ENCODE results near the gene IZUMO4.

The IZUMO4 gene

DNA sequence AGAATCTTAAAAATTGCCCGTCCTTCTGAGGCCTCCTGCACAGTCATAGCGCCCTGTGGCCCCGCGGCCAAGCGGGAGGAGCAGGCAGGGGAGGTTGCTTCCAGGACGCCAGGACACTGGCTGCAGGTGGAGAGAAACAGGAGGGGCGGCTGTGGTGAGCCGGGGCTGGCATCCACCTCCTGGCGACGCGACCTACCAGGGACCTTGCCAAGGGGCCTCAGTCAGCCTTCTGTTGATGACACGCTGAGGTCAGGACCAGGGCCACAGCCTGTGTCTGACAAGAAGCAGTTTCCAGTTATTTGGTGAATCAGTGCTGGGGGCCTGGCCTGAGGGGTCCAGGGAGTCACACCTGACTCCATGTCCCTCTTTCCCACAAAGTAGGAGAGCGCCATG is 32.3 kb upstream of the IZUMO4 start:
- ATAC-seq (replicated peaks) (no peak), DNase-seq (no peak)
- no peaks in the 10 kb centered on the region for H3K9me3 Mint-ChIP-seq
- peaks cover 13 to 22% of the 10 kb centered on the region in 2 donors for H3K4me1 Mint-ChIP-seq (ENCODE audit: low read depth in 2 of 2)
- peaks cover 35% of the 10 kb centered on the region for H3K36me3 Mint-ChIP-seq (ENCODE audit: insufficient read depth)
- H3K4me3 Mint-ChIP-seq, result no peak overlapping the region
- no peaks in the 10 kb centered on the region for H3K27me3 Mint-ChIP-seq
- peak overlapping the region in 1 of 2 donors; percentile 67 for H3K27ac Mint-ChIP-seq

DNA sequence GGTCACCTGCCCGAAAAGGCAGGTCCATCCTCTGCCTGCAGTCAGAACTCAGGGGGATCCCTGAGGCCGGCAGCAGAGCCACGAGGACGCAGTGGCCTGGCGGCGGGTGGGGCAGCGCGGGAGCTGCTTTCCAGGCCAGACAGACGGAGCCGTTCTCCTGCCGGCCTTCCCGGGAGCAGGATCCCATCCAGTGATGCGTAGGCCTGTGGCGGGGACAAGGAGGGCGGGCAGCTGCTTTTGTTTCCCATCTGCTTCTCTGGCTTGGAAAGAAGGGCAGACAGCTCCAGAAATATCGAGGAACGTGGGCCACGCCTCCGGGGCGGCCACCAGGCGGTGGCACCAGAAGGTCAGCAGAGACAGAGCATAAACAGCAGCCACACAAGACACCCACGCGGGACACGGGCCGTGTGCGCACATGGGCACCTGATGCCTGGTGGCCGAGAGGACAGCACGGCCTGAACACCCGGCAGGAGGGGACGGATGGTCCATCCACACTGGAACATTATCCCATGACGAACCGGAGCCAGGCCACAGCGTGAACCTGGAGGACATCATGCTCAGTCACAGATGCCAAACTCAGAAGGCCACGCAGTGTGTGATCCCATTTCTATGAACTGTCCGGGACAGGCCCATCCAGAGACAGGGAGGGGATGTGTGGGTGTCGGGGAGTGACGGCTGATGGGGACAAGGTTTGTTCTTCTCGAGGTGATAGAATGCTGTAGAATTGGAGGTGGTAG is 31.8 kb upstream of the IZUMO4 start:
- Mint-ChIP-seq H3K36me3 (ENCODE audit: insufficient read depth) (peaks cover 40% of the 10 kb centered on the region), H3K4me1 (ENCODE audit: low read depth in 2 of 2) (peaks cover 17 to 28% of the 10 kb centered on the region in 2 donors), H3K4me3 (no peak overlapping the region), H3K27me3 (no peaks in the 10 kb centered on the region), H3K9me3 (no peaks in the 10 kb centered on the region), H3K27ac (peak overlapping the region; percentile 46 to 67)
- ATAC-seq (replicated peaks), result no peak
- DNase-seq, result no peak

DNA sequence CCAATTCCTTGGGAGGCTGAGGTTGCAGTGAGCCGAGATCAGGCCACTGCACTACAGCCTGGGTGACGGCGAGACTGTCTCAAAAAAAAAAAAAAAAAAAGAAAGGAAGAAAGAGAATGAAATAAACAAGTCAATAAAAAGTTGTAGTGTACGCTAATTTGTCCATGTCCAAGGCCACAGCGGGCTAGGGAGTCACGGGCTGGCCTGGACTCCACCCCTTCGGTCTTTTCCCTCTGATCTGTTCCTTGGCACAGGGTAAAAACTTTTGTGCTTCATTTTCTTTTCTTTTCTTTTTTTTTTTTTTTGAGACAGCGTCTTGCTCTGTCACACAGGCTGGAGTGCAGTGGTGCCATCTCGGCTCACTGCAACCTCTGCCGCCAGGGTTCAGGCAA is 26.3 kb upstream of the IZUMO4 start:
- H3K36me3 Mint-ChIP-seq (ENCODE audit: insufficient read depth), result peaks cover 82% of the 10 kb centered on the region
- no peak for ATAC-seq (replicated peaks)
- H3K27ac Mint-ChIP-seq, result peak overlapping the region; percentile 74 to 90
- DNase-seq, result no peak
- no peaks in the 10 kb centered on the region for H3K9me3 Mint-ChIP-seq
- peaks cover 12 to 27% of the 10 kb centered on the region in 2 donors for H3K4me1 Mint-ChIP-seq (ENCODE audit: low read depth in 2 of 2)
- no peaks in the 10 kb centered on the region for H3K27me3 Mint-ChIP-seq
- H3K4me3 Mint-ChIP-seq, result peak overlapping the region in 1 of 2 donors; percentile 36

DNA sequence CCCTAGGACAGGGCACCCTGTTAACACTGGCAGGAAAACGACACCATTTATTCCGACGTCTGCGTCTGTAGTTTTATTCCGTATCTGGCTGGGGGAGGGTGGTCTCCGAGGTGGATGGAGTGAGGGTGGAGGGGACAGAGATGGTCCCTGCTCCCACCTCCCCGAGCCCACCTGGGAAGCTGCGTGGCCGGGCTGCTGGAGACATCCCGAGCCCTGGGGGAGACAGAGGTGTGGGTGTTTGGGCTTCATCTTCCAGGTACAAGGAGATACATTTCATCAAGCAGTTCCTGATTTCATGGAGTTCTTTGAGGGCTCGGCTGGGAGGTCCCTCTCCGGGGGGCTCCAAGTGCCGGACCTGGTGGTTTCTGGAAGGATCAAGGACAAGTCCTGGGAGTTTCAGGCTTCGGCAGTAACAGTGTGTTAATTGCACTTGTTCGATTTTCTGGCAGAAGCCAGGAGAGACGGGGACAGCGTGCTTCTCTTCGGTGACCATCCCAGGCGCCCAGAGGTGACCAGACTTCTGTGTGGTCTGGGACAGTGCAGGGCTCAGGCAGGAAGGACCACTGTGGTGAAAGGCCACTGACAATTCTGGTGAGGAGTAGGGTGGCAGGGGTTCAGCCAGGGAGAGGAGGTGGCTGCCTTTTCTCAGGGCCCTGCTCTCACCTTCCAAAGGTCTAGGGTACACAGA is 25.6 kb upstream of the IZUMO4 start:
- no peak for DNase-seq
- peaks cover 12 to 27% of the 10 kb centered on the region in 2 donors for H3K4me1 Mint-ChIP-seq (ENCODE audit: low read depth in 2 of 2)
- H3K9me3 Mint-ChIP-seq, result no peaks in the 10 kb centered on the region
- peaks cover 89% of the 10 kb centered on the region for H3K36me3 Mint-ChIP-seq (ENCODE audit: insufficient read depth)
- peak overlapping the region; percentile 74 to 90 for H3K27ac Mint-ChIP-seq
- H3K4me3 Mint-ChIP-seq, result peak overlapping the region; percentile 3 to 36
- ATAC-seq (replicated peaks), result no peak
- no peaks in the 10 kb centered on the region for H3K27me3 Mint-ChIP-seq

DNA sequence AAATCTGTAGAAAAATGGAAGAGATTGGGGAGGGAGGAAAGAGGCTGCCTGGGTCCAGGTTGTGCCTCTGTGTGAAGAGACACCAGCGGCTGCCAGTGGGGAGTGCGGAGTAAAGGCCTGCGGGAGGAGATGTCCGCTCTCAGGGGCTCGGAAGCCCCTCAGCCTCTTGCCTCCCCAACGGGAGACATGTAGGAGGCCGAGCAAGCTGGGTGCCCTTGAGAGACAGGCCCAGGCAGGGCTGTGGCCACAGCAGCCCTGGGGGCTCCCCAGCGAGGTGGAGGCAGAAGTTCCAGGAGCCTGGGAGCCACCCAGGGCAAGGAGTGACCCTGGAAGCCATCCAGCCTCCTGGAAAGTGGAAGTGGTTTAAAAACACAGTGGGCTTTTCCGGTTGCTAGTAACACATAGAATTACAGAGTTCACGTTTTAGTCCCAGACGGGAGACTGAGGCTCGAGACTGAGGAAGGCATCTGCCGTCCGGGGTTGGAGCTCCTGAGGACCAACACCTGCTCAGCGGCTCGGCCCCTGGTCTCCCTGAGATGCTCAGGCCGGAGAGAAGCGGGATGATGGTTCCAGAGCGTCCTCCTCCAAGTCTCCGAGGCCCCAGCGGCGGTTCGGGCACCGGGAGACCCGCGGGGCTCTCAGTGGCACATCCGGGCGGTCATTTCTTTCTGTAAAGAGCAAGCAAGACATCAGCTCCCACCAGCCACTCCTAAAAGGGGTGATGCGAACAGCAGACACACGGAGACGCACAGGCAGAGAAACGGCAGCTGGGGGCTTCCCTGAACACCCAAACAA is 23.8 kb upstream of the IZUMO4 start:
- DNase-seq, result no peak
- ATAC-seq (replicated peaks), result no peak
- peaks cover 12 to 27% of the 10 kb centered on the region in 2 donors for H3K4me1 Mint-ChIP-seq (ENCODE audit: low read depth in 2 of 2)
- H3K27ac Mint-ChIP-seq, result peak overlapping the region; percentile 90 to 92
- no peaks in the 10 kb centered on the region for H3K9me3 Mint-ChIP-seq
- peak overlapping the region; percentile 1 to 43 for H3K4me3 Mint-ChIP-seq
- H3K27me3 Mint-ChIP-seq, result no peaks in the 10 kb centered on the region
- H3K36me3 Mint-ChIP-seq (ENCODE audit: insufficient read depth), result peaks cover 100% of the 10 kb centered on the region

DNA sequence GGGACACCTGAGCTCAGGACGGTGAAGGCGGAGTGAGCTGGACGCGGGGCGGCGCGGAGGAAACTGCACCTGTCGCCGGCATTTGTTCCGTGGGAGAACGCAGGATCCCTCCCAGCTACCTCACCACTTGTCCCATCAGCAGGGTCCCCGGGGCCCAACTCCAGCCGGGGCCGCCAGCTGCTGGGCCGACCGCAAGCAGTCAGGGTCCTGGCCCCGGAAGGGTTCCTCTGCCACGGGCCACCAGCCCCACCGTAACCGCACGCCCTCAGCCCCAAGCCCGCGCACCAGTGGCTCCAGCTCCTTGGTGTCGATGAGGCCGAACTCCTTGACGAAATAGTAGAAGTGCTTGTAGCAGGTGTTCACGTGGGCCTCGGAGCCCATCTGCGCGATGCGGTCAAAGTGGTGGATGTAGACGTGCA is 20.2 kb upstream of the IZUMO4 start:
- peaks cover 25 to 31% of the 10 kb centered on the region in 2 donors for H3K4me1 Mint-ChIP-seq (ENCODE audit: low read depth in 2 of 2)
- H3K27ac Mint-ChIP-seq, result peak overlapping the region in 1 of 2 donors; percentile 98

DNA sequence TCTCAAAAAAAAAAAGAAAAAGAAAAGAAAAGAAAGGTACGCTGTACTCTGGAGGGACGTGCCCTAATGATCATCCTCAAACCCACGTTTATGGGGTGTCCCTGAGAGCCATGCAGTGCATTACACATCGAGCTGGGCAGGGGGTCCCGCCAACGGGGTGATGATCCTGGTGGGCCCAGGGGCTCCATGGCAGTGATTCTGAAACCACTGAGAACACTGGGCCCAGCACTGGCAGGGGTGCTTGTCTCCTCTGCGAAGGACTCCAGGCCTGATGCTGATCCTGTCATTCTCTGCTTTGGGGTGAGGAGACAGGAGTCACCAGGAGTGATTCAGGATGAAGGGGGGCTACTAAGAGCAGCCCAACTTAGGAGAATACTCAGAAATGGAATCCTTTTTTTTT is 19.3 kb upstream of the IZUMO4 start:
- peak overlapping the region; percentile 22 to 98 for H3K27ac Mint-ChIP-seq
- no peak for ATAC-seq (replicated peaks)
- DNase-seq, result no peak
- no peak overlapping the region for H3K4me3 Mint-ChIP-seq
- H3K9me3 Mint-ChIP-seq, result no peaks in the 10 kb centered on the region
- peaks cover 100% of the 10 kb centered on the region for H3K36me3 Mint-ChIP-seq (ENCODE audit: insufficient read depth)
- H3K27me3 Mint-ChIP-seq, result no peaks in the 10 kb centered on the region
- peaks cover 33 to 34% of the 10 kb centered on the region in 2 donors for H3K4me1 Mint-ChIP-seq (ENCODE audit: low read depth in 2 of 2)

More for the DNA sequence above, 20.2 kb upstream of the IZUMO4 start:
- Mint-ChIP-seq H3K9me3 (no peaks in the 10 kb centered on the region), H3K4me3 (no peak overlapping the region), H3K27me3 (no peaks in the 10 kb centered on the region), H3K36me3 (ENCODE audit: insufficient read depth) (peaks cover 100% of the 10 kb centered on the region)
- no peak for ATAC-seq (replicated peaks)
- no peak for DNase-seq

DNA sequence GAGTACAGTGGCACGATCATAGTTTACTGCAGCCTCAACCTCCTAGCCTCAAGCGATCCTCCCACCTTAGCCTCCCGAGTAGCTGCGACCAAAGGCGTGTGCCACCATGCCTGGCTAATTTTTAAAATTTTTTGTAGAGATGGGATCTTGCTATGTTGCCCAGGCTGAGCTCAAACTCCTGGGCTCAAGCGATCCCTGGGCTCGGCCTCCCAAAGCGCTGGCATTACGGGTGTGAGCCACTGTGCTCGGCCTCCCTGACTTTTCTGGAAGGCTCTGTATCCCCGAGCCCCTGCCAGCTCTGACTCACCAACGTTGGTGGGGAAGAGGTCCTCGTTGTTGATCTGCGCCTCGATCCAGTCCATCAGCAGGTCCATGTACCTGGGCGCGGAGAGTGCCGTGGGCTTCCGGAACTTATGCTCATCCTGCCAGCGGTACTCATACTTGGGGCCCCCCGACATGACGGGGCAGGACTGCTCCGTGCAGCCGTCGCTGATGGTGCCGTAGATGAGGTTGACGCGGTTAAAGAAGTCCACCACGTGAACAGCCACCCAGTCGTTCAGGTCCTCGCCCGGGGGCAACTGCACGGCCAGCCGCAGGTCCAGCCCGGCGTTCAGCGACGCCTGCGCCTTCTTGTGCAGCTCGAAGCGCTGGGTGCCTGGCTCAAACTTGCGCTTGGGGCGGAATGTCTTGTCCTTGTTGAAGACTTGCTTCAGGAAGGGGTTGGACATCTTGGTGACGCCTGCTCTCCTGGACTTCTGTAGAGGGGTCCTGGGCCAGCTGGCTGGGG is 18.7 kb upstream of the IZUMO4 start:
- ATAC-seq (replicated peaks) (no peak), DNase-seq (no peak)
- H3K27ac Mint-ChIP-seq, result peak overlapping the region; percentile 22 to 98
- H3K36me3 Mint-ChIP-seq (ENCODE audit: insufficient read depth), result peaks cover 100% of the 10 kb centered on the region
- H3K27me3 Mint-ChIP-seq, result no peaks in the 10 kb centered on the region
- H3K4me3 Mint-ChIP-seq, result peak overlapping the region in 1 of 2 donors; percentile 98
- no peaks in the 10 kb centered on the region for H3K9me3 Mint-ChIP-seq
- H3K4me1 Mint-ChIP-seq (ENCODE audit: low read depth in 2 of 2), result peaks cover 36 to 38% of the 10 kb centered on the region in 2 donors

DNA sequence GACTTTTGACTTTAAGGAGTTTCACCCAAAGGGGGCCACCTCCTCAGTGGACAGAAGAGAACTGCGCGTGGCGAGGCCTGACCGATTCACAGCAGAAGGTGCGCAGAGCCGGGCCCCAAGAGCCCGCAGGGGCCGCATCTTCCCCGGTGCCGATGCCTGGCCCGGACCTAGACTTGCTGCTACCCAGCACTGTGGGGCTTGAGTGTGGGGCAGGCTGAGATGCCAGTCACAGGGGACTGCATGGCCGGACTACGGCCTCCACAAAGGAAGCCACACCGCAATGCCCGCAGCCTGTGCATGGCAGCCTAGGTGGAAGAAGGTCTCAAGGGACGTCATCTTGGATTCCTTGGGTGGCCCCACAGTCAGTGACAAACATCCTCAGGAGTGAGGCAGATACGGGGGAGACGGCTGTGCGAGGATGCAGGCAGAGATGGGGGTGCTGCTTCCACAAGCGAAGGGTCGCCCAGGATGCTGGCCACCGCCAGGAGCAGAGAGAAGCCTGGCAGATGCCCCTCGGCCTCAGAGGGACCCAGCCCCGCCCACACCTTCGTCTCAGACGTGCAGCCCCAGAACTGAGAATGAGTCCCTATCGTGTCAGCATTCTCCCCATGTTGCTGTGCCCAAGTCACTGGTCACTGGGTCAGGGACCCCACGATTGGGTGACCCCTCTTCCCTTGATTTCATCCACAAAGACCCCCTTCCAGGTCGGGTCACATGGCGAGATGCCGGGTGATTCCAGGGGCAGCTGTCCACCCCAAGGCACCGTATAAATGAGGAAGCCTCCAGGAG is 17.4 kb upstream of the IZUMO4 start:
- H3K36me3 Mint-ChIP-seq (ENCODE audit: insufficient read depth), result peaks cover 100% of the 10 kb centered on the region
- H3K27ac Mint-ChIP-seq, result peak overlapping the region; percentile 97 to 98
- peaks cover 41 to 42% of the 10 kb centered on the region in 2 donors for H3K4me1 Mint-ChIP-seq (ENCODE audit: low read depth in 2 of 2)
- H3K4me3 Mint-ChIP-seq, result peak overlapping the region; percentile 96 to 98
- no peaks in the 10 kb centered on the region for H3K27me3 Mint-ChIP-seq
- ATAC-seq (replicated peaks) (no peak), DNase-seq (no peak)
- H3K9me3 Mint-ChIP-seq, result no peaks in the 10 kb centered on the region

DNA sequence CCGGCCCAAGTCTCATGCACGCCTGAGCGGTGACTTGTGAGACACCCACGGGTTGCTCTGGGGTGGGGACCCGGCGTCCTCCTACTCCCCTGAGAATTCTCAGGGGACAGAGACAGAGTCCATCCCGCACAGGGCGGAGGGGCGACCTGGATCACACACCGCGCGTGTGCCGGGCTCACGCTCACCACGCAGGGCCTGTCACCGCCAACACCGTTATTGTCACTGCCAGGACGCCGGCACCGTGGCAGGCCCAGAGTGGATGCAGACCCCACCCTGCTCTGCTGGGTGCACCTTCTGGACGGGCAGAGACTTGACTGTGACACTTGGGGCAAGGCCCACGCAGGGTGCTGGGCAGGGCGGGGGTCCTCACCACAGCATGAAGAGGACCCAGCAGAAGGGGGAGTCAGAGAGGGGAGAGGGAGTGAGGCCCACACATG is 16.8 kb upstream of the IZUMO4 start:
- no peaks in the 10 kb centered on the region for H3K27me3 Mint-ChIP-seq
- peak overlapping the region; percentile 97 to 98 for H3K27ac Mint-ChIP-seq
- DNase-seq (no peak), ATAC-seq (replicated peaks) (no peak)
- peaks cover 100% of the 10 kb centered on the region for H3K36me3 Mint-ChIP-seq (ENCODE audit: insufficient read depth)
- peak overlapping the region; percentile 96 to 98 for H3K4me3 Mint-ChIP-seq
- H3K4me1 Mint-ChIP-seq (ENCODE audit: low read depth in 2 of 2), result peaks cover 41 to 42% of the 10 kb centered on the region in 2 donors
- no peaks in the 10 kb centered on the region for H3K9me3 Mint-ChIP-seq

DNA sequence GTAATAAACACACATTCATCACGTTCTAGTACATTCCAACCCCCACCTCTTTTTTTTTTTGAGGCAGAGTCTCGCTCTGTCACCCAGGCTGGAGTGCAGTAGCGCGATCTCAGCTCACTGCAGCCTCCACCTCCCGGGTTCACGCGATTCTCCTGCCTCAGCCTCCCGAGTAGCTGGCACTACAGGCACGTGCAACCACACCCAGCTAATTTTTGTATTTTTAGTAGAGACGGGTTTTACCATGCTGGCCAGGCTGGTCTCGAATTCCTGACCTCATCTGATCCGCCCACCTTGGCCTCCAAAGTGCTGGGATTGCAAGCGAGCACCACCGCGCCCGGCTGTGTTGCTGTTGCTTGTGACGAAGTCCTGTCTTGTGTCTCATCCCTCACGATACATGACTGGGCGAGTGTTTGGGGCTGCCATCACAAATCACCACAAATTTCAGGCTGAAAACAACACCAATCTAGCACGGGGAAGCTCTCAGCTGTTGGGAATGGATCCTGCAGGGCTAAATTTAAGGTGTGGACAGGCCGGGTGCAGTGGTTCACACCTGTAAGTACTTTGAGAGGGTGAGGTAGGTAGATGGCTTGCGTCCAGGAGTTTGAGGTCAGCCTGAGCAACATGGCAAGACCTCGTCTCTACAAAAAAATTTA is 16.3 kb upstream of the IZUMO4 start:
- H3K27me3 Mint-ChIP-seq, result no peaks in the 10 kb centered on the region
- H3K9me3 Mint-ChIP-seq, result no peaks in the 10 kb centered on the region
- H3K27ac Mint-ChIP-seq, result peak overlapping the region; percentile 97 to 98
- no peak for DNase-seq
- no peak for ATAC-seq (replicated peaks)
- peak overlapping the region; percentile 96 to 98 for H3K4me3 Mint-ChIP-seq
- H3K4me1 Mint-ChIP-seq (ENCODE audit: low read depth in 2 of 2), result peaks cover 46% of the 10 kb centered on the region in 2 donors
- peaks cover 100% of the 10 kb centered on the region for H3K36me3 Mint-ChIP-seq (ENCODE audit: insufficient read depth)
